Esophagus squamous epithelium (tissue), 4 donors: ENCODE results near the gene TGM6.

Source experiments
- POLR2A ChIP-seq, 4 donors: fragments of 450-650 bp; IDR thresholded peaks; one replicate each; pipeline ENCODE4 v1.6.1; 2017; ENCODE audit warnings: antibody characterized with exemption in 4 of 4, mild to moderate bottlenecking in 4 of 4, moderate library complexity in 3 of 4
- TF ChIP-seq, protein P1 (sequence below), 6 experiments: fragments of 450-650 bp in 4 of 6; fragments of 200-600 bp in 2 of 6; sonication (generic) in 2 of 6; IDR thresholded peaks; one replicate each; pipeline ENCODE4 v1.5.1; 2016 to 2019; ENCODE audit warnings: antibody characterized with exemption in 6 of 6, mild to moderate bottlenecking in 4 of 6, moderate library complexity in 4 of 6

DNA sequence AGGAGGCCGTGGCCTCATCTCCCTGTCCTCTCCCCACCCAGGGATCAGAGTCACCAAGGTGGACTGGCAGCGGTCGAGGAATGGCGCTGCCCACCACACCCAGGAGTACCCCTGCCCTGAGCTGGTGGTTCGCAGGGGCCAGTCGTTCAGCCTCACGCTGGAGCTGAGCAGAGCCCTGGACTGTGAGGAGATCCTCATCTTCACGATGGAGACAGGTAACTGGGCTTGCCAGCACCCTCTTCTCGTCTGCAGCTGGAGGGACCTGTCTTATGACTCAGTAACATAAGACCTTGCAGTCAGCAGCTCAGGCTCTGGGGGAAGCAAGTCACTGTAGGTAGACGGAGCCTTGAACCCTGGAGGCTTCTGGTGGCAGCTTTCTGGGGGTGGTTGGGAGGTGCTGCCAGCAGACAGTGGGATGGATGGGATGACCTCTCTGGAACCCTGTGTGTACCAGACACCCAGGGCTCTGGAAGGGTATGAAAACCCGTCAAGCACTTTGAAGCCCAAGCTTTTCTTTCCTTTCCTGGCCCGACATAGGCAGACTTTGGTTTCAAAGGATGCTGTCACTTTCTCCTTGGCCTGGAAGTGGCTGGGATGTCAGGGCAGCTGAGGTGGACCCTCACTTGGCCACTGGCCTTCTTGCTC, 13.8 kb downstream of the TGM6 start:
- TF ChIP-seq, protein P1, sequence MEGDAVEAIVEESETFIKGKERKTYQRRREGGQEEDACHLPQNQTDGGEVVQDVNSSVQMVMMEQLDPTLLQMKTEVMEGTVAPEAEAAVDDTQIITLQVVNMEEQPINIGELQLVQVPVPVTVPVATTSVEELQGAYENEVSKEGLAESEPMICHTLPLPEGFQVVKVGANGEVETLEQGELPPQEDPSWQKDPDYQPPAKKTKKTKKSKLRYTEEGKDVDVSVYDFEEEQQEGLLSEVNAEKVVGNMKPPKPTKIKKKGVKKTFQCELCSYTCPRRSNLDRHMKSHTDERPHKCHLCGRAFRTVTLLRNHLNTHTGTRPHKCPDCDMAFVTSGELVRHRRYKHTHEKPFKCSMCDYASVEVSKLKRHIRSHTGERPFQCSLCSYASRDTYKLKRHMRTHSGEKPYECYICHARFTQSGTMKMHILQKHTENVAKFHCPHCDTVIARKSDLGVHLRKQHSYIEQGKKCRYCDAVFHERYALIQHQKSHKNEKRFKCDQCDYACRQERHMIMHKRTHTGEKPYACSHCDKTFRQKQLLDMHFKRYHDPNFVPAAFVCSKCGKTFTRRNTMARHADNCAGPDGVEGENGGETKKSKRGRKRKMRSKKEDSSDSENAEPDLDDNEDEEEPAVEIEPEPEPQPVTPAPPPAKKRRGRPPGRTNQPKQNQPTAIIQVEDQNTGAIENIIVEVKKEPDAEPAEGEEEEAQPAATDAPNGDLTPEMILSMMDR (IDR thresholded peaks at IDR 0.05): no peak
- no peak for TF ChIP-seq POLR2A (IDR thresholded peaks at IDR 0.05)
